Measurements from ENCODE around the gene ABCF2. TPM values are rescaled to one million over a fixed set of nuclear protein-coding genes. Genes with fewer than 3 reads are reported as not detected.

The ABCF2 gene
- total and polyA plus RNA-seq, 11 donors, result 15.9 to 58.4 (median 33.0) TPM

- WGBS, 4 donors, result 41 to 53% (median 48%) methylated on average over 13 of the region's 13 CpGs
- intact Hi-C loops (cut with DNase I), result loop anchor here in 9 of 10 donors (2.0 to 10.0 kb wide), 5 partner anchors 56 to 124 kb away; no protein-coding TSS in a partner anchor
- Histone ChIP-seq H3K4me3 (peak overlapping the region in 9 of 12 donors; percentile 27 to 88 (median 48)), H3K27ac (peak overlapping the region in 10 of 12 donors; percentile 86 to 100 (median 98)), H3K4me1 (peaks cover 4 to 80% (median 62%) of the 10 kb centered on the region in 12 donors), H3K36me3 (peaks cover 0 to 14% (median 8%) of the 10 kb centered on the region in 9 donors), H3K27me3 (peaks cover 0 to 42% (median 7%) of the 10 kb centered on the region in 9 donors), H3K9me3 (no peaks in the 10 kb centered on the region)
- TF ChIP-seq POLR2A (IDR thresholded peaks at IDR 0.05) (no peak), CTCF (IDR thresholded peaks at IDR 0.05) (no peak)
- DNase-seq (peak in 1 of 5 donors; percentile 21), ATAC-seq (no peak)
Observed at GRCh38 chr7:151246102-151246850, 19.3 kb upstream of the ABCF2 start.

- Histone ChIP-seq H3K9me3 (no peaks in the 10 kb centered on the region), H3K36me3 (peaks cover 0 to 20% (median 16%) of the 10 kb centered on the region in 9 donors), H3K4me1 (peaks cover 4 to 78% (median 55%) of the 10 kb centered on the region in 12 donors), H3K27me3 (peaks cover 0 to 39% (median 7%) of the 10 kb centered on the region in 9 donors), H3K4me3 (peak overlapping the region in 10 of 12 donors; percentile 27 to 80 (median 44)), H3K27ac (peak overlapping the region in 9 of 12 donors; percentile 86 to 100 (median 98))
- peak; percentile 49 to 74 (median 60) for TF ChIP-seq CTCF (IDR thresholded peaks at IDR 0.05)
- no peak for TF ChIP-seq POLR2A (IDR thresholded peaks at IDR 0.05)
- 0 to 15% (median 6%) methylated on average over 3 to 60 of the region's 60 CpGs for WGBS, 4 donors
- peak in 2 of 5 donors; percentile 43 to 51 for DNase-seq
- ATAC-seq, result peak in 2 of 4 donors; percentile 2 to 6
- intact Hi-C loops (cut with DNase I), result loop anchor here in 9 of 10 donors (1.0 to 10.0 kb wide), 6 partner anchors 57 to 123 kb away; no protein-coding TSS in a partner anchor
Observed at GRCh38 chr7:151245360-151246101, 18.5 kb upstream of the ABCF2 start.

GRCh38 chr7:151244841-151245346 lies 17.9 kb upstream of the ABCF2 start:
- WGBS, 4 donors, result 10 to 17% (median 14%) methylated on average over 12 to 15 of the region's 15 CpGs
- H3K27ac ChIP-seq, result peak overlapping the region in 8 of 12 donors; percentile 39 to 100 (median 98)
- no peak for TF ChIP-seq POLR2A (IDR thresholded peaks at IDR 0.05)
- TF ChIP-seq CTCF (IDR thresholded peaks at IDR 0.05), result no peak

More at GRCh38 chr7:151244841-151245346, 17.9 kb upstream of the ABCF2 start:
- intact Hi-C loops (cut with DNase I), result loop anchor here (1.0 to 10.0 kb wide), 6 partner anchors 57 to 123 kb away; no protein-coding TSS in a partner anchor
- Histone ChIP-seq H3K36me3 (peaks cover 0 to 26% (median 21%) of the 10 kb centered on the region in 9 donors), H3K4me1 (peaks cover 4 to 78% (median 50%) of the 10 kb centered on the region in 12 donors), H3K9me3 (no peaks in the 10 kb centered on the region), H3K27me3 (peaks cover 0 to 39% (median 7%) of the 10 kb centered on the region in 9 donors), H3K4me3 (peak overlapping the region in 10 of 12 donors; percentile 27 to 80 (median 44))
- ATAC-seq (no peak), DNase-seq (no peak)

All from heart left ventricle (tissue), 16 donors.